Uterus (tissue), 4 donors: ENCODE results near the gene FAM187B. TPM values are rescaled to one million over a fixed set of nuclear protein-coding genes. Genes with fewer than 3 reads are reported as not detected.

ENCODE experiments used
- DNase-seq, 2 donors: peaks; one replicate each; pipeline ENCODE4 v3.0.0-alpha.2; 2019 to 2020
- H3K27ac ChIP-seq, 2 donors: fragments of 200-600 bp; sonication (generic); 1 replicate in 1 of 2; 2 replicates in 1 of 2; pipeline ENCODE4 v1.5.1; 2016 to 2018
- H3K27me3 ChIP-seq, 2 donors: fragments of 200-600 bp; sonication (generic); one replicate each; pipeline ENCODE4 v1.5.1; 2018 to 2019; ENCODE audit warnings: control low read depth in 1 of 2
- H3K36me3 ChIP-seq, 2 donors: fragments of 200-600 bp; sonication (generic); one replicate each; pipeline ENCODE4 v1.5.1; 2019; ENCODE audit warnings: control low read depth in 1 of 2
- H3K4me1 ChIP-seq, 2 donors: fragments of 200-600 bp; sonication (generic); one replicate each; pipeline ENCODE4 v1.5.1; 2018 to 2019; ENCODE audit warnings: control low read depth in 1 of 2
- H3K4me3 ChIP-seq, 2 donors: fragments of 200-600 bp; sonication (generic); 1 replicate in 1 of 2; 2 replicates in 1 of 2; pipeline ENCODE4 v1.5.1; 2018 to 2019; ENCODE audit warnings: mild to moderate bottlenecking in 1 of 2
- H3K9me3 ChIP-seq, 2 donors: fragments of 200-600 bp; sonication (generic); one replicate each; pipeline ENCODE4 v1.5.1; 2019; ENCODE audit warnings: control low read depth in 1 of 2
- CTCF ChIP-seq, 4 experiments: fragments of 200-600 bp in 2 of 4; fragments of 450-650 bp in 2 of 4; sonication (generic) in 2 of 4; IDR thresholded peaks; one replicate each; pipeline ENCODE4 v1.5.1; 2016 to 2019; ENCODE audit warnings: antibody characterized with exemption in 4 of 4, mild to moderate bottlenecking in 2 of 4, moderate library complexity in 1 of 4
- POLR2A ChIP-seq, 2 donors: fragments of 450-650 bp; IDR thresholded peaks; one replicate each; pipeline ENCODE4 v1.6.1; 2016; ENCODE audit warnings: antibody characterized with exemption in 2 of 2, mild to moderate bottlenecking in 1 of 2, moderate library complexity in 1 of 2
- intact Hi-C: fragments of 100-400 bp; cut with DNase I; formaldehyde crosslinking; loops from one replicate; pipeline ENCODE4 v1.15.1; 2023; ENCODE audit warnings: low total_unique reads
- total RNA-seq, 4 donors: library from RNA; depleted of rRNA in 3 of 4; stranded (reverse); fragments of >200 nt in 3 of 4; gene quantifications; one replicate each; pipeline versions ENCODE4 v1.1.0 to v1.2.4, GENCODE V29; 2014 to 2023
- donor health status: DM: yes; HTN: yes; CAD: no.

FAM187B gene
- total RNA-seq, 4 donors from 2014 or later = 0.21 TPM; not detected in 3

GRCh38 chr19:35261356-35262100 lies 33.0 kb upstream of the FAM187B start:
- Histone ChIP-seq H3K27ac (no peak overlapping the region), H3K9me3 (no peaks in the 10 kb centered on the region), H3K4me3 (no peak overlapping the region), H3K36me3 (no peaks in the 10 kb centered on the region), H3K4me1 (no peaks in the 10 kb centered on the region), H3K27me3 (no peaks in the 10 kb centered on the region)
- intact Hi-C loops = no loop called here
- no peak for TF ChIP-seq POLR2A (IDR thresholded peaks at IDR 0.05)
- no peak for TF ChIP-seq CTCF (IDR thresholded peaks at IDR 0.05)
- no peak for DNase-seq

GRCh38 chr19:35260694-35261304 lies 32.3 kb upstream of the FAM187B start:
- intact Hi-C loops = no loop called here
- no peak for DNase-seq
- no peak overlapping the region for H3K27ac ChIP-seq
- no peaks in the 10 kb centered on the region for H3K4me1 ChIP-seq
- no peak overlapping the region for H3K4me3 ChIP-seq
- no peak for TF ChIP-seq POLR2A (IDR thresholded peaks at IDR 0.05)
- no peak for TF ChIP-seq CTCF (IDR thresholded peaks at IDR 0.05)
- no peaks in the 10 kb centered on the region for H3K36me3 ChIP-seq
- no peaks in the 10 kb centered on the region for H3K9me3 ChIP-seq
- H3K27me3 ChIP-seq = no peaks in the 10 kb centered on the region

- intact Hi-C loops = no loop called here
- H3K27me3 ChIP-seq = no peaks in the 10 kb centered on the region
- no peaks in the 10 kb centered on the region for H3K4me1 ChIP-seq
- no peaks in the 10 kb centered on the region for H3K9me3 ChIP-seq
- TF ChIP-seq CTCF (IDR thresholded peaks at IDR 0.05) (no peak), POLR2A (IDR thresholded peaks at IDR 0.05) (no peak)
- no peak for DNase-seq
- no peaks in the 10 kb centered on the region for H3K36me3 ChIP-seq
- no peak overlapping the region for H3K27ac ChIP-seq
- no peak overlapping the region for H3K4me3 ChIP-seq
Measured at GRCh38 chr19:35257113-35257461, 28.5 kb upstream of the FAM187B start.

- Histone ChIP-seq H3K27ac (no peak overlapping the region), H3K36me3 (no peaks in the 10 kb centered on the region), H3K9me3 (no peaks in the 10 kb centered on the region), H3K4me3 (no peak overlapping the region), H3K4me1 (no peaks in the 10 kb centered on the region), H3K27me3 (no peaks in the 10 kb centered on the region)
- intact Hi-C loops = no loop called here
- TF ChIP-seq CTCF (IDR thresholded peaks at IDR 0.05) (no peak), POLR2A (IDR thresholded peaks at IDR 0.05) (no peak)
- no peak for DNase-seq
Measured at GRCh38 chr19:35256566-35256965, 28.0 kb upstream of the FAM187B start.
